Measurements from ENCODE around the gene CPVL. TPM values are rescaled to one million over a fixed set of nuclear protein-coding genes. Genes with fewer than 3 reads are reported as not detected.

Gene CPVL
- polyA plus RNA-seq, 2 of the 4 experiments (the other 2 are of a cell fraction) = 0.05 TPM; not detected in 1

DNA sequence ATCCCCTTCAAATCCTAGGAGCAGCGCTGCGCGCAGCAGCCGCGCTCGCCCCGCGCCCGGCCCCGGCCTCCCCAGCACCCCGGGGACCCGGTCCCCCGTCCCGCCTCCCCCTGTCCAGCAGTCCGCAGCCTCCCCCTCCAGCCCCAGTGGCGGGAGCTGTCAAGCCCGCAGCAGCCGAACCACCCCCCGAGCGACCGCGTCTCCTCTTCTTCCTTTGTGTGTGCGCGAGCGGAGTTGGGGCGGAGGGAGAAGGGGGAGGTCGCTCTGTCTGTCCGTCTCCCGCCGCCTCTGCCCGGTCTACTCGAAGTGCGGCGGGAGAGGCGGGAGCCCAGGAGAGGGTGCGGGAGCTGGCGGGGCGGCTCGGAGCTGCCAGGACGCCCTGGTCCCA lies 47.9 kb upstream of the CPVL start:
- no peaks in the 10 kb centered on the region for H3K9me3 ChIP-seq
- TF ChIP-seq RNF2 (IDR thresholded peaks at IDR 0.05; ENCODE audit: borderline replicate concordance, low read depth) (no peak), JUN (IDR thresholded peaks at IDR 0.05) (no peak), CEBPB (IDR thresholded peaks at IDR 0.05) (no peak), ZSCAN20 (CRISPR knock-in tag; IDR thresholded peaks at IDR 0.05) (no peak), RCOR1 (IDR thresholded peaks at IDR 0.05; ENCODE audit: low read depth, low read length) (no peak), ZNF302 (CRISPR knock-in tag; IDR thresholded peaks at IDR 0.05) (no peak), MAZ (IDR thresholded peaks at IDR 0.05; ENCODE audit: borderline replicate concordance, low read depth, low read length) (no peak), CBX2 (IDR thresholded peaks at IDR 0.05; ENCODE audit: borderline replicate concordance, low read depth) (no peak), GATA3 (IDR thresholded peaks at IDR 0.05; ENCODE audit: borderline replicate concordance) (no peak), SREBF2 (IDR thresholded peaks at IDR 0.05) (no peak), EHF (CRISPR knock-in tag; IDR thresholded peaks at IDR 0.05) (no peak), TP53 (CRISPR knock-in tag; IDR thresholded peaks at IDR 0.05) (no peak), NFE2L2 (conservative IDR thresholded peaks at IDR 0.05; ENCODE audit: low read length) (no peak), RARB (CRISPR knock-in tag; IDR thresholded peaks at IDR 0.05) (no peak), CBX8 (IDR thresholded peaks at IDR 0.05) (no peak)
- TF ChIP-seq, protein P1, sequence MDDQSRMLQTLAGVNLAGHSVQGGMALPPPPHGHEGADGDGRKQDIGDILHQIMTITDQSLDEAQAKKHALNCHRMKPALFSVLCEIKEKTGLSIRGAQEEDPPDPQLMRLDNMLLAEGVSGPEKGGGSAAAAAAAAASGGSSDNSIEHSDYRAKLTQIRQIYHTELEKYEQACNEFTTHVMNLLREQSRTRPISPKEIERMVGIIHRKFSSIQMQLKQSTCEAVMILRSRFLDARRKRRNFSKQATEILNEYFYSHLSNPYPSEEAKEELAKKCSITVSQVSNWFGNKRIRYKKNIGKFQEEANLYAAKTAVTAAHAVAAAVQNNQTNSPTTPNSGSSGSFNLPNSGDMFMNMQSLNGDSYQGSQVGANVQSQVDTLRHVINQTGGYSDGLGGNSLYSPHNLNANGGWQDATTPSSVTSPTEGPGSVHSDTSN (IDR thresholded peaks at IDR 0.05) = no peak
- TF ChIP-seq, protein P2, sequence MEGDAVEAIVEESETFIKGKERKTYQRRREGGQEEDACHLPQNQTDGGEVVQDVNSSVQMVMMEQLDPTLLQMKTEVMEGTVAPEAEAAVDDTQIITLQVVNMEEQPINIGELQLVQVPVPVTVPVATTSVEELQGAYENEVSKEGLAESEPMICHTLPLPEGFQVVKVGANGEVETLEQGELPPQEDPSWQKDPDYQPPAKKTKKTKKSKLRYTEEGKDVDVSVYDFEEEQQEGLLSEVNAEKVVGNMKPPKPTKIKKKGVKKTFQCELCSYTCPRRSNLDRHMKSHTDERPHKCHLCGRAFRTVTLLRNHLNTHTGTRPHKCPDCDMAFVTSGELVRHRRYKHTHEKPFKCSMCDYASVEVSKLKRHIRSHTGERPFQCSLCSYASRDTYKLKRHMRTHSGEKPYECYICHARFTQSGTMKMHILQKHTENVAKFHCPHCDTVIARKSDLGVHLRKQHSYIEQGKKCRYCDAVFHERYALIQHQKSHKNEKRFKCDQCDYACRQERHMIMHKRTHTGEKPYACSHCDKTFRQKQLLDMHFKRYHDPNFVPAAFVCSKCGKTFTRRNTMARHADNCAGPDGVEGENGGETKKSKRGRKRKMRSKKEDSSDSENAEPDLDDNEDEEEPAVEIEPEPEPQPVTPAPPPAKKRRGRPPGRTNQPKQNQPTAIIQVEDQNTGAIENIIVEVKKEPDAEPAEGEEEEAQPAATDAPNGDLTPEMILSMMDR (IDR thresholded peaks at IDR 0.05) = no peak
- TF ChIP-seq, protein P3, sequence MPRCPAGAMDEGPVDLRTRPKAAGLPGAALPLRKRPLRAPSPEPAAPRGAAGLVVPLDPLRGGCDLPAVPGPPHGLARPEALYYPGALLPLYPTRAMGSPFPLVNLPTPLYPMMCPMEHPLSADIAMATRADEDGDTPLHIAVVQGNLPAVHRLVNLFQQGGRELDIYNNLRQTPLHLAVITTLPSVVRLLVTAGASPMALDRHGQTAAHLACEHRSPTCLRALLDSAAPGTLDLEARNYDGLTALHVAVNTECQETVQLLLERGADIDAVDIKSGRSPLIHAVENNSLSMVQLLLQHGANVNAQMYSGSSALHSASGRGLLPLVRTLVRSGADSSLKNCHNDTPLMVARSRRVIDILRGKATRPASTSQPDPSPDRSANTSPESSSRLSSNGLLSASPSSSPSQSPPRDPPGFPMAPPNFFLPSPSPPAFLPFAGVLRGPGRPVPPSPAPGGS (IDR thresholded peaks at IDR 0.05) = no peak
- TF ChIP-seq, protein P4, sequence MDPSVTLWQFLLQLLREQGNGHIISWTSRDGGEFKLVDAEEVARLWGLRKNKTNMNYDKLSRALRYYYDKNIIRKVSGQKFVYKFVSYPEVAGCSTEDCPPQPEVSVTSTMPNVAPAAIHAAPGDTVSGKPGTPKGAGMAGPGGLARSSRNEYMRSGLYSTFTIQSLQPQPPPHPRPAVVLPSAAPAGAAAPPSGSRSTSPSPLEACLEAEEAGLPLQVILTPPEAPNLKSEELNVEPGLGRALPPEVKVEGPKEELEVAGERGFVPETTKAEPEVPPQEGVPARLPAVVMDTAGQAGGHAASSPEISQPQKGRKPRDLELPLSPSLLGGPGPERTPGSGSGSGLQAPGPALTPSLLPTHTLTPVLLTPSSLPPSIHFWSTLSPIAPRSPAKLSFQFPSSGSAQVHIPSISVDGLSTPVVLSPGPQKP (IDR thresholded peaks at IDR 0.05; ENCODE audit: low read depth, low read length) = no peak
- TF ChIP-seq, protein P5, sequence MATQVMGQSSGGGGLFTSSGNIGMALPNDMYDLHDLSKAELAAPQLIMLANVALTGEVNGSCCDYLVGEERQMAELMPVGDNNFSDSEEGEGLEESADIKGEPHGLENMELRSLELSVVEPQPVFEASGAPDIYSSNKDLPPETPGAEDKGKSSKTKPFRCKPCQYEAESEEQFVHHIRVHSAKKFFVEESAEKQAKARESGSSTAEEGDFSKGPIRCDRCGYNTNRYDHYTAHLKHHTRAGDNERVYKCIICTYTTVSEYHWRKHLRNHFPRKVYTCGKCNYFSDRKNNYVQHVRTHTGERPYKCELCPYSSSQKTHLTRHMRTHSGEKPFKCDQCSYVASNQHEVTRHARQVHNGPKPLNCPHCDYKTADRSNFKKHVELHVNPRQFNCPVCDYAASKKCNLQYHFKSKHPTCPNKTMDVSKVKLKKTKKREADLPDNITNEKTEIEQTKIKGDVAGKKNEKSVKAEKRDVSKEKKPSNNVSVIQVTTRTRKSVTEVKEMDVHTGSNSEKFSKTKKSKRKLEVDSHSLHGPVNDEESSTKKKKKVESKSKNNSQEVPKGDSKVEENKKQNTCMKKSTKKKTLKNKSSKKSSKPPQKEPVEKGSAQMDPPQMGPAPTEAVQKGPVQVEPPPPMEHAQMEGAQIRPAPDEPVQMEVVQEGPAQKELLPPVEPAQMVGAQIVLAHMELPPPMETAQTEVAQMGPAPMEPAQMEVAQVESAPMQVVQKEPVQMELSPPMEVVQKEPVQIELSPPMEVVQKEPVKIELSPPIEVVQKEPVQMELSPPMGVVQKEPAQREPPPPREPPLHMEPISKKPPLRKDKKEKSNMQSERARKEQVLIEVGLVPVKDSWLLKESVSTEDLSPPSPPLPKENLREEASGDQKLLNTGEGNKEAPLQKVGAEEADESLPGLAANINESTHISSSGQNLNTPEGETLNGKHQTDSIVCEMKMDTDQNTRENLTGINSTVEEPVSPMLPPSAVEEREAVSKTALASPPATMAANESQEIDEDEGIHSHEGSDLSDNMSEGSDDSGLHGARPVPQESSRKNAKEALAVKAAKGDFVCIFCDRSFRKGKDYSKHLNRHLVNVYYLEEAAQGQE (IDR thresholded peaks at IDR 0.05) = no peak
- H3K4me1 ChIP-seq = no peaks in the 10 kb centered on the region; the same call in 2 of the 3 replicates
- peak in 1 of 2 experiments; percentile 65; a peak in 3 of 6 replicates for ATAC-seq
- DNase-seq (ENCODE audit: low read depth in 1 of 2, low spot score in 1 of 2) = no peak
- ChIA-PET POLR2A (no interaction called here), CTCF (interaction anchor here (1.1 kb wide), 1 partner anchor 215 kb away, joined by 6 read pairs; no protein-coding TSS in a partner anchor)
- peak overlapping the region in 1 of 2 experiments; percentile 50; a peak in 3 of 6 replicates for H3K27ac ChIP-seq
- peak overlapping the region; percentile 55 for H3K4me3 ChIP-seq
- WGBS (ENCODE audit: missing lambda C conversion rate) = 20% methylated on average over 1 of the region's 40 CpGs
- peak overlapping the region; percentile 96 for H3K4me2 ChIP-seq
- no peak for FAIRE-seq

Measured in A549 (cell line).